Measurements from ENCODE around the gene ARMH4.

DNA sequence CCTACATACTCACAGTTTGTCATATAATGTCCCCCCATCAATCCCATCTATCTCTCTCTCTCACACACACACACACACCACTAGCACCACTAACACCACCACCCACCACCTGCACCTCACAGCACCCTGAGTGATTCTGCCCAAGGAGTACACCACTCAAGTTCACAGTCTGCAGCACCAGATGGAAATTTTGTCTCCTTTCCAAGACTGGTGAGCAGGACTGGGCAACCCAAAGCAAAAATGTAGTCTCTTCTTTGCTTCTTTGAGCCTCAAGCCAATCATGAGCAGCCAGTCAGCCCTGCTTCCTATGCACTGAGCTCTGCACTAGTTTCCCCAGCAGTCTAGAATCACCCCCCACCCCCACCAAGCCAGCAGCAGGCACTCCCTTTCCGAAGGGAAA is 15.0 kb upstream of the ARMH4 start:
- TF ChIP-seq, protein P1, sequence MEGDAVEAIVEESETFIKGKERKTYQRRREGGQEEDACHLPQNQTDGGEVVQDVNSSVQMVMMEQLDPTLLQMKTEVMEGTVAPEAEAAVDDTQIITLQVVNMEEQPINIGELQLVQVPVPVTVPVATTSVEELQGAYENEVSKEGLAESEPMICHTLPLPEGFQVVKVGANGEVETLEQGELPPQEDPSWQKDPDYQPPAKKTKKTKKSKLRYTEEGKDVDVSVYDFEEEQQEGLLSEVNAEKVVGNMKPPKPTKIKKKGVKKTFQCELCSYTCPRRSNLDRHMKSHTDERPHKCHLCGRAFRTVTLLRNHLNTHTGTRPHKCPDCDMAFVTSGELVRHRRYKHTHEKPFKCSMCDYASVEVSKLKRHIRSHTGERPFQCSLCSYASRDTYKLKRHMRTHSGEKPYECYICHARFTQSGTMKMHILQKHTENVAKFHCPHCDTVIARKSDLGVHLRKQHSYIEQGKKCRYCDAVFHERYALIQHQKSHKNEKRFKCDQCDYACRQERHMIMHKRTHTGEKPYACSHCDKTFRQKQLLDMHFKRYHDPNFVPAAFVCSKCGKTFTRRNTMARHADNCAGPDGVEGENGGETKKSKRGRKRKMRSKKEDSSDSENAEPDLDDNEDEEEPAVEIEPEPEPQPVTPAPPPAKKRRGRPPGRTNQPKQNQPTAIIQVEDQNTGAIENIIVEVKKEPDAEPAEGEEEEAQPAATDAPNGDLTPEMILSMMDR (IDR thresholded peaks at IDR 0.05; ENCODE audit: low read depth, low read length, poor library complexity, severe bottlenecking) = no peak
- TF ChIP-seq EZH2phosphoT487 (IDR thresholded peaks at IDR 0.05; ENCODE audit: borderline replicate concordance, low read length) = no peak

Data from DOHH2 (cell line).